HepG2 (cell line): ENCODE results near the gene TUBA4A. TPM values are rescaled to one million over a fixed set of nuclear protein-coding genes. Genes with fewer than 3 reads are reported as not detected.

Experiments used
- AGO1 ChIP-seq: fragments of 200-400 bp; formaldehyde crosslinking; IDR thresholded peaks from 2 replicates; pipeline ENCODE4 v1.6.1; 2017; ENCODE audit warnings: mild to moderate bottlenecking, low read depth, low read length, moderate library complexity; ENCODE audit not compliant: poor library complexity, severe bottlenecking
- ERF ChIP-seq: IDR thresholded peaks from 2 replicates; pipeline ENCODE4 v1.6.1; 2018; ENCODE audit warnings: missing biosample characterization, missing genetic modification reagents
- ETV5 ChIP-seq: IDR thresholded peaks from 2 replicates; pipeline ENCODE4 v1.6.1; 2018; ENCODE audit warnings: missing biosample characterization, missing genetic modification reagents, inconsistent platforms, borderline replicate concordance
- HNRNPL ChIP-seq: fragments of 200-400 bp; formaldehyde crosslinking; IDR thresholded peaks from 2 replicates; pipeline ENCODE4 v1.6.1; 2017; ENCODE audit warnings: mild to moderate bottlenecking, low read depth, low read length
- KLF11 ChIP-seq: IDR thresholded peaks from 2 replicates; pipeline ENCODE4 v1.6.1; 2016; ENCODE audit warnings: missing compliant biosample characterization
- MBNL3 ChIP-seq: fragments of 250-450 bp; sonication (Bioruptor Pico); conservative IDR thresholded peaks from 2 replicates; pipeline ENCODE4 v1.8.0; 2022; ENCODE audit warnings: mild to moderate bottlenecking, inconsistent platforms
- MED8 ChIP-seq: sonication (generic); formaldehyde crosslinking; IDR thresholded peaks from 2 replicates; pipeline ENCODE4 v1.8.1; 2023; ENCODE audit warnings: mild to moderate bottlenecking, missing genetic modification reagents; ENCODE audit not compliant: insufficient replicate concordance
- MYPOP ChIP-seq: sonication (generic); formaldehyde crosslinking; IDR thresholded peaks from 2 replicates; pipeline ENCODE4 v1.8.1; 2023; ENCODE audit warnings: mild to moderate bottlenecking, moderate library complexity, missing genetic modification reagents
- NFAT5 ChIP-seq: sonication (generic); formaldehyde crosslinking; IDR thresholded peaks from 2 replicates; pipeline ENCODE4 v1.4.0; 2020; ENCODE audit warnings: missing genetic modification reagents
- NFRKB ChIP-seq: fragments of 450-650 bp; IDR thresholded peaks from 2 replicates; pipeline ENCODE4 v1.6.1; 2017
- SOX6 ChIP-seq, 2 experiments: fragments of 450-650 bp in 1 of 2; sonication (generic) in 1 of 2; formaldehyde crosslinking in 1 of 2; IDR thresholded peaks; 2 replicates each; pipeline versions ENCODE4 v1.4.0 to v1.6.1; 2017 to 2020; ENCODE audit warnings: antibody characterized with exemption in 1 of 2, mild to moderate bottlenecking in 1 of 2, missing genetic modification reagents in 1 of 2
- SPEN ChIP-seq: sonication (generic); formaldehyde crosslinking; IDR thresholded peaks from 2 replicates; pipeline ENCODE4 v1.5.1; 2020; ENCODE audit warnings: low read depth, mild to moderate bottlenecking, missing genetic modification reagents
- TERF1 ChIP-seq: sonication (generic); formaldehyde crosslinking; IDR thresholded peaks from 2 replicates; pipeline ENCODE4 v1.8.0; 2022; ENCODE audit warnings: mild to moderate bottlenecking, missing genetic modification reagents, moderate library complexity
- TRIM22 ChIP-seq: fragments of 450-650 bp; IDR thresholded peaks from 2 replicates; pipeline ENCODE4 v1.6.1; 2017
- ZC3H4 ChIP-seq: sonication (generic); formaldehyde crosslinking; IDR thresholded peaks from 2 replicates; pipeline ENCODE4 v1.4.0; 2020; ENCODE audit warnings: missing genetic modification reagents, borderline replicate concordance
- ZFP62 ChIP-seq: sonication (generic); formaldehyde crosslinking; IDR thresholded peaks from 2 replicates; pipeline ENCODE4 v1.4.0; 2020; ENCODE audit warnings: missing genetic modification reagents
- ZFX ChIP-seq: sonication (generic); formaldehyde crosslinking; IDR thresholded peaks from 2 replicates; pipeline ENCODE4 v1.4.0; 2020; ENCODE audit warnings: mild to moderate bottlenecking, low read depth, missing genetic modification reagents, moderate library complexity
- ZNF143 ChIP-seq: sonication (generic); formaldehyde crosslinking; IDR thresholded peaks from 2 replicates; pipeline ENCODE4 v1.4.0; 2020; ENCODE audit warnings: missing genetic modification reagents
- ZNF639 ChIP-seq: conservative IDR thresholded peaks from 2 replicates; pipeline ENCODE4 v1.6.1; 2018; ENCODE audit warnings: missing genetic modification reagents
- polyA plus RNA-seq, 8 experiments: library from polyadenylated mRNA; depleted of rRNA in 3 of 8; stranded (reverse) in 7 of 8; unstranded in 1 of 8; fragments of >200 nt; fragmentation: Illumina TruSeq in 4 of 8; extraction: Trizol in 4 of 8; gene quantifications; 2 replicates each; pipeline versions ENCODE4 v1.2.1 to v1.2.3, GENCODE V29; 2011 to 2016; ENCODE audit warnings: low read depth in 4 of 8, missing spikeins in 1 of 8, mixed read lengths in 1 of 8; ENCODE audit not compliant: insufficient read depth in 1 of 8
- total RNA-seq, 5 experiments: library from RNA; depleted of rRNA; stranded (reverse); fragments of >200 nt; fragmentation: Illumina TruSeq; extraction: Trizol; gene quantifications; 2 replicates each; pipeline ENCODE4 v1.2.3, GENCODE V29; 2016; ENCODE audit warnings: low read depth in 1 of 5

Gene TUBA4A
- total and polyA plus RNA-seq, 2 of the 13 experiments (the other 11 are each of a cell fraction or from before 2014, with no cell fraction given), result 1.3 to 12.7 TPM

GRCh38 chr2:219206328-219207133 is 47.2 kb downstream of the TUBA4A start, which contains the start of gene ZFAND2B (continued):
- peak; percentile 70 for TF ChIP-seq MED8
- peak; percentile 96 for TF ChIP-seq ERF
- no peak; the same call in 1 of the 2 replicates for TF ChIP-seq KLF11
- no peak for TF ChIP-seq NFRKB
- peak; percentile 87 for TF ChIP-seq ZFX (CRISPR knock-in tag)
- TF ChIP-seq MYPOP, result no peak; the same call in 1 of the 2 replicates
- TF ChIP-seq SPEN (CRISPR knock-in tag), result peak; percentile 89
- TF ChIP-seq ZFP62 (CRISPR knock-in tag), result no peak
- TF ChIP-seq SOX6 (IDR thresholded peaks at IDR 0.05), result no peak
- TF ChIP-seq SOX6 (CRISPR knock-in tag; IDR thresholded peaks at IDR 0.05), result peak; percentile 64
- TF ChIP-seq AGO1, result peak; percentile 96
- peak; percentile 13; the same call in 1 of the 2 replicates for TF ChIP-seq ETV5 (CRISPR knock-in tag)
- peak; percentile 62 for TF ChIP-seq ZNF639 (CRISPR knock-in tag)
- no peak for TF ChIP-seq TRIM22
- TF ChIP-seq MBNL3, result no peak
- TF ChIP-seq ZNF143 (CRISPR knock-in tag), result no peak
- no peak for TF ChIP-seq TERF1 (CRISPR knock-in tag)
- TF ChIP-seq HNRNPL, result peak; percentile 43; the same call in 1 of the 2 replicates
- TF ChIP-seq NFAT5 (CRISPR knock-in tag), result 0 out of 2 replicates have a peak, but pooled peaks have one; percentile 53
- peak; percentile 66; the same call in 1 of the 2 replicates for TF ChIP-seq ZC3H4 (CRISPR knock-in tag)
